Retina (tissue), 1 donor: ENCODE measurements around the gene PRRG2.

ENCODE experiments used
- DNase-seq: peaks from one replicate; pipeline ENCODE4 v3.0.0-alpha.2; 2016

Gene PRRG2

DNA sequence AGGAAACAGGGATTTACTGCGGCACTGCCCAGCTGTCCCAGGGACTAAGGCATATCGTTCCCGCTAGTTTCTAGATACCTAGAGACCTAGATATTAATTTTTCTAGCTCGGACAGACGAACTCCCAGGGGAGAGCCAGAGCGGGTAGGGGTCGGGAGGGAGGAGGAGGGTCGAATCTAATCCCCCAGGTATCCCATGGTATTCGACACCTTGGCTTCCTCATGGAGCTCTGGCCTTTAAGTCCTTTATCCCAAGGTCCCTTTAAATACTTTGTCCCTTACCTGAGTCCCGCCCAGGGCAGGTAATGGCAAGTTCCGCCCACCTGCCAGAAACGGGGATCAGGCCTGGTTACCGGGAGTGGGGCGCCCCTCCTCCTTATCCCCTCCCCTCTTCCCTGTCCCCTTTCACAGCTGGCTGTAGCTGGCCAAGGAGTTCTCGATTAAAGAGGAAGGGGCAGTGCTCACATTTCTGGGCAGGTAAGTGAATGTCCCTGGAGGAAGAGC is at the start of gene PRRG2:
TSS of gene PRRG2 (plus strand) at position 310 of the 502 bp plus-strand sequence. CDS start 1,904 bp downstream, outside the sequence.
- DNase-seq: no peak

DNA sequence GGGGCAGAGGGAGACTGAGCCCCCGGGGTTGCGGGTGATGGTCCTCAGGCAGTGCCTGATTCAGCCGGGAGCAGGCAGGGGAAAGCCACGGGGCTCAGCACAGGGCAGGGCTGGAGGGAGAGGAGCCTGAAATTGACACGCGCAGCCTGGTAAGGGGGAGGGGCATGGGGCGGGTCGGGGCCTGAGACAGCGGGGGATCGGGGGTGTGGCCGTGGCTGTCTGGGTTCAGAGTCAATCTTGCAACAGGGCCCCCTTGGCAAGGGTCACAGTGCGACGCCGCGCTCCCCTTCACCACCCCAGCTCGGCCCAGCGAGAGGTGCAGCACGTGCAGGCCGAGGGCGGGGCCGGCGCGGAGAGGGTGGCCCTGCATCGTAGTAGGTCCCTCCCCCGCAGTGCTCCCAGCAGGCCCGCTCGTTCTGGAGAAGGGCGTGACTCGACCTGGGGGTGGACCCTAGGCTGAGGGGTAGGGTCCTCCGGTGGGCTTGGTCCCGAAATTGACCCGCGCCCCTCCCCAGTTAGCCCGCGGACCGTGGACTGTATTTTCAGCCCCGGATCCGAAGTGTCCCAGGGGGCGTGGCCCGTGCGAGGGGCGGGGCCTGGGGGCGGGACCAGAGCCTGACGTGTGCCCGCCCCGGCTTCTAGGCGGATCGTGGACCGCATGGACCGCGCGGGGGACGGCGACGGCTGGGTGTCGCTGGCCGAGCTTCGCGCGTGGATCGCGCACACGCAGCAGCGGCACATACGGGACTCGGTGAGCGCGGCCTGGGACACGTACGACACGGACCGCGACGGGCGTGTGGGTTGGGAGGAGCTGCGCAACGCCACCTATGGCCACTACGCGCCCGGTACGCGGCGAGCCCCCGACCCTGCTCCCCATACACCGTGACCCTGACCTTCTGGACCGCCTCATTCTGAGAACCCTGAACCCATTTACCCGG is 47.3 kb upstream of the PRRG2 start:
- DNase-seq: peak; percentile 91

DNA sequence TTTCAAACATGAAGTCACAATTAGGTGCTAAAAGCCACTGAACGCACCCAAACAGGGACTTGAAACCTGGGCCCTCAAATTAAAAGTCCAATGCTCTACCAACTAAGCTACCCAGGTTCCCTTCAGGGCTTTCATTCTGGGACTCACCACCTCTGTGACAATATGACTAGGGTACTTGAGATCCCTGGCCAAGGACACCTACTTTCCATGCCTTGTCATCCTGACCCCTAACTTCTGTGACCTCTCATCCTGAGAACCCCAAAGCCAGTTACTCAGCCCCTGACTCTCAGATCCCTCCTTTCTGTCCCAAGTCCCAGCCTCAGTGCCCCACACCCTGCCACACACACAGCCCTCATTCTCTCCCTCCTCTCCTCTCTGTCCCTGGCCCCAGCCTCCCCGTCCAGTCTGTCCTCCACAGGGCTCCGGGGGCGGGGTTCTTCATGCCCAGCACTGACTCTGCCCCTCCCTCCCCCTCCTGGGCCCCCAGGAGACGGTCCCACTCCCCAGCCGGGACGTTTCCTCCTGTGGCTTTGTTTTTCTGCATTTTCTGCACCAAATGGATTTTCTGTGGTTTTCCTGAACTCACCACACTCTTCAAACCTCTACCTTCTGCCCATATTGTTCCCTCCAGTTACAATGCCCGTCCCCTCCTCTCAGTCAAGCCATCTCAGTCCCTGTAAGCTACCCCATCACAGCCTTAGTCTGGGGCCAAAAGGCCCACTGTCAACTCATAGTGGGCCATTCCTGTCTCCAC is 46.3 kb upstream of the PRRG2 start:
- DNase-seq: no peak

DNA sequence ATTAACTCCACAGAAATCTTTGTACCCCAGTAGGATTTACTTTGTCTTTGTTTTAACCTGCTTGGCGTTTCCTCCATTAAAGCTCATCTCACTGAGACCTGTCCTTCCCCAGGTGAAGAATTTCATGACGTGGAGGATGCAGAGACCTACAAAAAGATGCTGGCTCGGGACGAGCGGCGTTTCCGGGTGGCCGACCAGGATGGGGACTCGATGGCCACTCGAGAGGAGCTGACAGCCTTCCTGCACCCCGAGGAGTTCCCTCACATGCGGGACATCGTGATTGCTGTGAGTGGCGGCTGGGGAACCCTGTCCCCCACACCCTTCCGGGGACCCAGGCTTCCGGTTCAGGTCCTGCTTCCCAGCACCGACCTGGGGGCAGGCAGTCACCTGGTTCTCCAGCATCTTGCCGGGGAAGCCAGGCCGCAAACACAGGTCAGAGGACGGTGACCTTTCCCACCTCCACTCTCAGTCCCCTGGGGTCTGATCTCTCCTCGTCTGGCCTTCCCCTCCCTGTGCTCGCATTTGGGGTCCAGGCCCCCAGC is 44.1 kb upstream of the PRRG2 start:
- DNase-seq: no peak

DNA sequence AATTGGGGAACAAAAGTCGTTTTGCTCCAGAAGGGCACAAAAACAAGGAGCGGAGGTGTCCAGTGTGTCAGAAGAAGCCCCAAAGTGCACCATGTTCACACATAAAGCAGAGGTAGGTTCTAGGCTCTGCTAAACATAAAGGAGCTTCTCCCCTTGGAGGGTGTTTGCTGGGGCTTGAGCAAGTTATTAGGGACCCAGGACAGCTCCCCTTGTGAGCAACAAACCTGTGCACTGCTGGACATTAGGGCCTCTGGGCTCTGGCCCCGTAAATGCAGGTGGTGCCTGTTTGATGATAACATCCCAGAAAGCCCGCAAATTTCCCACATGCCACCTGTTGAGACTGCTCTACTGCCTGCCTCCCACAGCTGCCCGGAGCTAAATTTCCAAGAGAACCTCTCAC is 42.5 kb upstream of the PRRG2 start:
- DNase-seq: no peak

DNA sequence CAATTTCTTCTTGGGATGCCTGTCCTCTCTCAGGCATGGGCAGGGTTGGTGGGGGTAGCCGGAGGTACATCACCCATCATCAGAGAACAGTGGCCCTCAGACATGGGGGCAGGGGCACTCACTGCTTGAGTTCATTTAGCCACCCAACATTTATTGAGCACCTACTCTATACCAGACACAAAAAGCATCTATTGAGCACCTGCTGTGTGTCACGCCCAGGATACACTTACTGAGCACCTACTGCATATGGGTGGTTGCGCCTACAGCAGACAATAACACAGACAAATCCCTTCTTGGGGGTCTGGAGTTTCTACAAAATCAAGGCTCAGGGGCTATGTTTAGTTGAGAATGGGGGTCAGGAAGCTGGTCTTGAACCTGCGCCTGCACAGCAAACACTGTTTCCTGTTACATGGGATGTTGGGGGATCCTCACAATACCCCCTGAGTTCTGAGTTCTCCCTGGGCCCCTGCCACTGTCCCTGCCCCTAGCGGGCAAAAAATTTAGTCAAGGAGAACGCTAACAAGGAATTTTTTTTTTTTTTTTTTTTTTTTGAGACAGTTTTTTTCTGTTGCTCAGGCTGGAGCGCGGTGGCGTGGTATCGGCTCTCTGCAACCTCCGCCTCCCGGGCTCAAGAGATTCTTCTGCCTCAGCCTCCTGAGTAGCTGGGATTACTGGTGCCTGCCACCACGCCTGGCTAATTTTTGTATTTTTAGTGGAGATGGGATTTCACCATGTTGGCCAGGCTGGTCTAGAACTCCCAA is 41.7 kb upstream of the PRRG2 start:
- DNase-seq: no peak

DNA sequence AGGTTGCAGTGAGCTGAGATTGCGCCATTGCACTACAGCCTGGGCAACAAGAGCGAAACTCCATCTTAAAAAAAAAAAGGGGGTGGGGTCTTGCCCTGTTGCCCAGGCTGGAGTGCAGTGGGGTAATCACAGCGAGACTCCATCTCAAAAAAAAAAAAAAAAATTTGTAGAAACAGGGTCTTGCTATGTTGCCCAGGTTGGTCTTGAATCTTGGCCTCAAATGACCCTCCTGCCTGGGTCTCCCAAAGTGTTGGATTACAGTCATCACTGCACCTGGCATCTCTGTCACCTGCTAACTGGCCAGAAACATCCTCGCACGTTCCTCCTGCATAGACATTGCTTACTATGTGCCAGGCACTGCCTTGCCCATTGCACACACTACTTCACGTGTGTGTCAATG is 39.2 kb upstream of the PRRG2 start:
- no peak for DNase-seq

DNA sequence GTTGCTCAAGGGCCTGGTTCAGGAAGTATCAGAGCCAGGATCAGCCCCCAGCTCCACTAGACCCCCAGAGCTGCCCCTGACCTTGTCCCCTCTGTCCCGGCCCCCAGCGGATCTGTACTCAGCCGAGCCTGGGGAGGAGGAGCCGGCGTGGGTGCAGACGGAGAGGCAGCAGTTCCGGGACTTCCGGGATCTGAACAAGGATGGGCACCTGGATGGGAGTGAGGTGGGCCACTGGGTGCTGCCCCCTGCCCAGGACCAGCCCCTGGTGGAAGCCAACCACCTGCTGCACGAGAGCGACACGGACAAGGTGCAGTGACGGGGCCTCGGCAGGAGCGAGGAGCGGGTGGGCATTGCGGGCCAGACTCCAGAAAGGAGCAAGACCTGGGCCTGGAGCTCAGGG is 38.7 kb upstream of the PRRG2 start:
- DNase-seq: no peak

DNA sequence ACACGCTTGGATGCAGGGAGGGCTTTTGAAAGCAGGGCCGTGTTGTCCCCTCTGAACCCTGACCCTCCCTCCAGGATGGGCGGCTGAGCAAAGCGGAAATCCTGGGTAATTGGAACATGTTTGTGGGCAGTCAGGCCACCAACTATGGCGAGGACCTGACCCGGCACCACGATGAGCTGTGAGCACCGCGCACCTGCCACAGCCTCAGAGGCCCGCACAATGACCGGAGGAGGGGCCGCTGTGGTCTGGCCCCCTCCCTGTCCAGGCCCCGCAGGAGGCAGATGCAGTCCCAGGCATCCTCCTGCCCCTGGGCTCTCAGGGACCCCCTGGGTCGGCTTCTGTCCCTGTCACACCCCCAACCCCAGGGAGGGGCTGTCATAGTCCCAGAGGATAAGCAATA is 38.1 kb upstream of the PRRG2 start:
- DNase-seq: no peak

DNA sequence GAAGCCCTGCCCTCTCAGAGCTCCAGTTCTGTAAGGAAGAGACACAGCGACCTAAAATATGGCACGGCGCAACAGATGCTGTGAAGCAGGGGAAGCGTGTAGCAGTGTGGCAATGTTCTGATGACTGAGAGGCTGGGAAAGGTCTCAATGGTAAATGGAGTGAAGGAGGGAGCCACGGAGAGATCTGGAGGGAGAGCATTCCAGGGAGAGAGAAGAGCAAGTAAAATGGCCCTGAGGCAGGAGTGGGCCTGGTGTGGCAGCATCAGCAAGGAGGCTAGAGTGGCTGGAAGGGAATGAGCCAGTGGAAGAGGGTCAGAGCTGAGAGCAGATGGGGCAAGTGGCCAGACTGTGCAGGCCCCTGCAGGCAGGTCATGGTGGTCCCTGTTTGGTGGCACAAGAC is 37.0 kb upstream of the PRRG2 start:
- no peak for DNase-seq

DNA sequence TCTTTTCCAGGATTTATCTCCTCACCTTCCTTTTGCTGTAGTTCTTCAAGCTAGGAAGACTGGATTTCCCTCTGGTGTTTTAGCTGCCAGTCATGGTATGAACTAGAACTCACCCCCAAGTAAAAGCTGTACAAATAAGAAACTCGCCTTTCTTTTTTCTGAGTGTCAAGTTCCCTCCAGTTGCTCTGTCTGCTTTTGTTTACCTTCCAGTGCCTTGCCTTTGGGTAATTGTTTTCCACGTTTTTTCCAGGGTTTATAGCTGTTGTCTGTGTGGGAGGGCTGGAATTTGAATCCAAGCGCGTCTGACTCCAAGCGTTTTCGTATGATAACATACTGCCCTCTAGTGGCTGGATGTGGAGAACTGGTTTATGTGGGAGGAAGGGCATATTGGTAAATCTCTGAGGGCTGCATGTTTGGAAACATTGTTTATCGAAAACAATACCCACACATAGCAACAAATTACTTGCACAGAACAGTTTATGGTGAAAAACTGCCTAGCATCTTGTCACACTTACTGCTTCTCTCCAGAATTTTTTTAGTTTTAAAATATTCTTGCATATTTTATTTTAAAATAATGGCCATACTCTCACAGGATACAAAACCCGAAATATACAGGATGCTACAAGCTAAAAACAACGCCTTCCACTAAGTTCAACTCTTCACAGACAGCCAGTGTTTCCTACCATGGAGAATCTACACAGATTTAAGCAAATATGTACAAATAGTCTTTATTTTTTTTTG is 34.1 kb upstream of the PRRG2 start:
- peak; percentile 87 for DNase-seq

DNA sequence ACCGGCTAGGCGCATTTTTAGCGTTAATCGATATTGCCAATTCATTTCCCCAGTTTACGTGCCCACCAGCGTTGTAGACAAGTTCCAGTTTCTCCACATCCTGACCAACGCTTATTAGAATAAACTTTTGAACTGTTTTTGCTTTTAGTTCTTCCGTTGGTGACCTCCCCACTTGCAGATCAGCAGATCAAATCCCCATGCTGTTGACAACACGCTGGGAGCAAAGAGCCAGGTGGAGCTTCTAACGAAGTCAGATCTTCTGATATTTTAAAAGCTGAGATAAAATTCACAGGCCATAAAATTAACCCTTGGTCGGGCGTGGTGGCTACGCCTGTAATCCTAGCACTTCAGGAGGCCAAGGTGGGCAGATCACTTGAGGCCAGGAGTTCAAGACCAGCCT is 32.1 kb upstream of the PRRG2 start:
- no peak for DNase-seq

DNA sequence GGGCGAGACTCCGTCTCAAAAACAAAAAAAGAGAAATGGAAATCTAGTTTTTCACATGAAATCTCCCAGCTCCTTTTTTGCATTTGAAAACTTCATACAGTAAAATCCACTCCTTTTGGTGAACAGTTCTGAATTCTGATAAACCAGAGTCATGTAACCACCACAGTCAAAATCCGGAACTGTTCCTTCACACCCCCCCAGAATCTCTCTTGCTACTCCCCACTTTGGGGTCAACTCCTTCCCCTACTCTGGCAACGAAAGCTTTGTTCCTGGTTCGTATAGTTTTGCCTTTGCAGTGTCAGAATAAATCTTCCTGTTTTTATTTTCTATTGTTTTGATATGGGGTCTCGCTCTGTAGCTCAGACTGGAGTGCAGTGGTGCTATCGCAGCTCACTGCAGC is 29.6 kb upstream of the PRRG2 start:
- DNase-seq: no peak

DNA sequence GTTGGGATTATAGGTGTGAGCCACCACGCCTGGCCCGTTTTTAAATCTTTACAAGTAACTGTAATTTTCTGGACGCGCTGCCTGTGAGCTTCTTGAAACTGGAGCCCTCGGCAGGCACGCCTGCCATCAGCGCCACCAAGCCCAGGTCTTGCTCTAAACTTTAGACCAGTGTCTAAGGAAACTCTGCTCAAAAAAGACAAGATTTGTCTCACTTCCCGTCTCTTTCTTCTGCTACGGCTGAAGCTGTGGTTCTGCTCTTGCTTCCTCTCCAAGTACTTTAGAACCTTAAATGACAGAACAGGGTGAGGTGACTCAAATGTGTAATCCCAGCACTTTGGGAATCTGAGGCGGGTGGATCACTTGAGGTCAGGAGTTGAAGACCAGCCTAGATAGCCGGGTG is 28.4 kb upstream of the PRRG2 start:
- no peak for DNase-seq

DNA sequence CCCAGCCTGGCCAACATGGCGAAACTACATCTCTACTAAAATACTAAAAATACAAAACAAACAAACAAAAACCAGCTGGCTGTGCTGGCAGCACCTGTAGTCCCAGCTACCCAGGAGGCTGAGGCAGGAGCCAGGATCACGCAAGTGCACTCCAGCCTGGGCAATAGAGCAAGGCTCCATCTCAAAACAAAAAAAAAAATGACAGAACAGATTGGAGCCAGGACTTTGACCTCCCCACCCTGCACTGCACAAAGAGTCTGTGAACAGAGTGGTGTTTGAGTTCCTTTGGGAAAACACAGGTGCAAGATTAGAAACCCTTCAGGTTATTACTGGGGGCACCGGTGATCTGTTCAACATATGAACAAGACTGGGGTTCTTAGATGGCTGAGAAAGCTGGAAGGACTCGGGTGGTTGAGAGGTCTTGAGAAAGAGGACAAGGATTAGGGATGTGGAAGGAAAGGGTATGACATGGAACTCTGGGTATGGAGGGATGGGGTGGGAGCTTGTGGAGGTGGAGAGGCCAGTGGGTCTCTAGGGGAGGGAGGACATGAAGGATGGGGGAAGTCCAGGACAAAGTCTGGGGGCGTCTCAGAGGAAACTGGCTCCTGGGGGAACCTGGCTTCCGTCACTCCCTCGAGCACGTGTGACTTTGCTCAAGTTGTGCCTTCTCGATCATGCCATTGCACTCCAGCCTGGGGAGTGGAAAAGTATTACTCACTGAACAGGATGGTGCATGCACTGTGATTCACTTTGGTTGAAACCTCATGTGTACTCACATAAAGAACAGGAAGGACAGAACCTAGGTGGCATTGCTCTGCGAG is 27.5 kb upstream of the PRRG2 start:
- no peak for DNase-seq

DNA sequence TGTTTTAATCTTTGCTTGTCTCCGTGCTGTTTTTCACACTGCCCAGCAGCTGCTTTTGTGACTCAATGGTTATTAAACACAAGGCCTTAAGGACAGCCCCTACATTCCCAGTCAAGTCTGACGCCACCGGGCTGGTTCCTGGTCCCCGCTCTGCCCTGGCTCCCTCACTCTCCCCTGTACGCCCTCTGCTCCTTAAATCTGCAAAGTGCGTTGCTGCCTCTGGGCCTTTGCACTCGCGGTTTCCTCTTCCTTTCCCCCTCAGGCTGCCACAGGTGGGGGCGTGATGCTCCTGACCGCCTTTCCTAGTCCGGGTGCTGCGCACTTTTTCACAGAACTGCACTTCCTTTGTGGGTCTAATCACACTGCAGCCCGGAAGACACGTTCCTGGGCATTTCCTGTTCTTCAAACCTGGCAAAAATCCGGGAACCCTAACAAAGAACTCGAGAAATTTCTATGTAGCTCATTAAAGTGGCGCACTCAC is 26.4 kb upstream of the PRRG2 start:
- DNase-seq: no peak

DNA sequence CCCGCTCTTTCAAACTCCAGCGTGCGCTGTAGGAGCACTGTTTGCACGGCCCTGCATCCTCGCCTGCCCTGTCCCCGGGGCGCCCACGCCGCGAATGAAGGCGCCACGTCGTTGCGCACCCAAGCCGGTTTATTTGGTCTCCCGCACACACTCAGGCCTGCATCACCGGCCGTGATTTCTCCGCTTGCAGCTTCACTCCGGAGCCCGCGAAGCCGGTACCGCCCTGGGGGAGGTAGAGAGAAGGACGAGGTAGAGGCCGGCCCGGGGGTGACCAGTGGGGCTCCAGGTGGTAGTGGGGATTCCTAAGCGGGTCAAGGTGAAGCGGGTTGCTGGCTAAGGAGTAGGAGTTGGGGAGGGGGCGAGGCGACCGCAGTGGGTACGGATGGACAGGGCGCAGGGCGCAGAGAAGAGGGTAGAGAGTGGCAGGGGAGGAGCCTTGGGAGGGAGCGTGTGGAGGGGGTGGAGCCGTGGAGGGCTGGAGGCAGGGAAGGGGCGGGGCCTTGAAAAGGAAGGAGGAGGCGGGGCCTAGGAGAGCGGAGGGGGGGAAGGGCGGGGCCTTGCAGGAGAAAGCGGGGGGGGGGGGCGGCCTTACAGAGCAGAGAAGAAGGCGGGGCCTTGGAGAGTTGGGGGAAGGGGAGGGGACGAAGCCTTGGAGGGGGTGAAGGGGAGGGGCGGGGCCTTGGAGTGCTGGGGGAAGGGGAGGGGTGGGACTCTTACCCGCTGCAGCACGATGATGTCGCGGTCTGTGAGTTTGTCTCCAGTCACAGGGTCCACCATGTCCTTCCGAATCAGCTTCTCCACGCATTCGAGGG is 25.3 kb upstream of the PRRG2 start:
- no peak for DNase-seq

DNA sequence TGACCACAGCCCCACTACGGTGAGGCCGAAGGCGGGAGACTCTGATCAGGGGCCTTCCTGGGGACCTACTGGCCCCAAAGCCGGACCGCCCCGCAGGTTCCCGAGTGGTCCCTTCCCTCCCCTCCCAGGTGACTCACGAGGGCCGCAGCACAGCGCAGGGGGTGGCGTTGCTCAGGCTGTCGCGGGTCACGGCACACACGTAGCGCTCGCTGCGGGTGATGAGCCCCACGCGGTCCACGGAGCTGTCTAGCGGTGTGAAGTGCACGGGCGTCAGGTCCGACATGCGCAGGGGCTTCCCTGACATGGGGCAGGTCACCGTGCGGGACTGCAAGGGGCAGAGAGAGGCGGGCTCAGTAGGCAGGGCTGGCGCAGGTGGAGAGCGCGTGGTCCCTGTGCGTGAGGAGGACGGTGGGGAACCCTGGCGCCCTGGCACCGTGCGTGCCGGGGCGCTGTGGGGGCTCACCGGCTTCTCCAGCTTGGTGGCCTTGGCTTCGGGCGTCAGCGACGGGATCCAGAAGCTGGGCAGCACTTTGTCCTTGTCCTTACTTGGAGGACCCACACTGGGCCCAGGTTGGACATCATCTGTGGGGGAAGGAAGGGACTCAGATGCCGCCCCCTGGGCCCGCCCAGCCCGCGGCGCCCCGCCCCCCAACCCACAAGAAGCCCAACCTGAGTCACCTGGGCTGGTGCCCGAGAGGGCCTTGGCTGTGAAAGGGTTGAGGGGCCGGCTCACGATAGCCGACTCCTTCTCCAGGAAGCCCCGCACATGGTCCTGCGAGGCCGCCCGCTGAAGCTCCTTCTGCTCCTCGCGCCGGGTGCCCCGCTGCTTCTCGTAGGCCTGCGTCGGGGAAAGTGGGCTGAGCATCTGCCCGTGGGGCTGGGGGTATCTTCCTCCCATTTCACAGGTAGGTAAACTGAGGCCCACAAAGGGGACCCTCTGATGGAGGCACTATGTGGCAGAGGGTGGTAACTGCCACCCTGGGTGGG is 24.4 kb upstream of the PRRG2 start:
- no peak for DNase-seq
